ENCODE data around the gene WDFY1.

DNA sequence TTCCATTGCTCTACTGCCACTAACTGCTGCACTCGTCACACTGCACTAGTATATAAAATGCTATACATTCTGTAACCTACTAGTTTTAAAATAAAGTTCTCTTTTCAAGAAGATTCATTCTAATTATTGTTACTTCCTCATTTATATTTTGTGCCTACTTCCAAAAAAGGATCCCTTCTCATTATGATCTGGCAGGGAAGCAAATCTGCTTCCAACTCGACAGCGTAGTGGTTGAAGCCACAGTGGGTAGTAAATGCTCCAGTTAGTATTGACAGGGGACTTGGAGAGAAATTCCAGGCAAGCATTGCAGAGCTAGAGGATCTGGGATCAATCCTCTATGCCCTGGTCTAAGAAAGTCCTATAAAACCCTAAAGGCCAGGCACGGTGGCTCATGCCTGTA, 54.4 kb downstream of the WDFY1 start:
- no peak for TF ChIP-seq POLR2A (IDR thresholded peaks at IDR 0.05)
- TF ChIP-seq, protein P1, sequence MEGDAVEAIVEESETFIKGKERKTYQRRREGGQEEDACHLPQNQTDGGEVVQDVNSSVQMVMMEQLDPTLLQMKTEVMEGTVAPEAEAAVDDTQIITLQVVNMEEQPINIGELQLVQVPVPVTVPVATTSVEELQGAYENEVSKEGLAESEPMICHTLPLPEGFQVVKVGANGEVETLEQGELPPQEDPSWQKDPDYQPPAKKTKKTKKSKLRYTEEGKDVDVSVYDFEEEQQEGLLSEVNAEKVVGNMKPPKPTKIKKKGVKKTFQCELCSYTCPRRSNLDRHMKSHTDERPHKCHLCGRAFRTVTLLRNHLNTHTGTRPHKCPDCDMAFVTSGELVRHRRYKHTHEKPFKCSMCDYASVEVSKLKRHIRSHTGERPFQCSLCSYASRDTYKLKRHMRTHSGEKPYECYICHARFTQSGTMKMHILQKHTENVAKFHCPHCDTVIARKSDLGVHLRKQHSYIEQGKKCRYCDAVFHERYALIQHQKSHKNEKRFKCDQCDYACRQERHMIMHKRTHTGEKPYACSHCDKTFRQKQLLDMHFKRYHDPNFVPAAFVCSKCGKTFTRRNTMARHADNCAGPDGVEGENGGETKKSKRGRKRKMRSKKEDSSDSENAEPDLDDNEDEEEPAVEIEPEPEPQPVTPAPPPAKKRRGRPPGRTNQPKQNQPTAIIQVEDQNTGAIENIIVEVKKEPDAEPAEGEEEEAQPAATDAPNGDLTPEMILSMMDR (IDR thresholded peaks at IDR 0.05): no peak

Measured in heart left ventricle (tissue), 13 donors.